OCI-LY1 (cell line): Measurements from ENCODE around the gene TYSND1.
"Not testable (repeated sequence)": the region's sequence is repeated elsewhere in the genome, so short reads cannot be mapped to it uniquely, and the experiment has no call there.

Experiments
- CTCF ChIP-seq: fragments of 200-600 bp; sonication (generic), shearing (Covaris generic); IDR thresholded peaks from 2 replicates; pipeline ENCODE4 v1.5.1; 2017; ENCODE audit warnings: mild to moderate bottlenecking, antibody characterized with exemption, low read length, moderate library complexity, mixed read lengths
- EZH2 ChIP-seq: fragments of 200-600 bp; sonication (generic), shearing (Covaris generic); IDR thresholded peaks from 2 replicates; pipeline ENCODE4 v1.8.0; 2017; ENCODE audit warnings: borderline replicate concordance, mixed run types, mild to moderate bottlenecking, antibody characterized with exemption, low read length, moderate library complexity, mixed read lengths

DNA sequence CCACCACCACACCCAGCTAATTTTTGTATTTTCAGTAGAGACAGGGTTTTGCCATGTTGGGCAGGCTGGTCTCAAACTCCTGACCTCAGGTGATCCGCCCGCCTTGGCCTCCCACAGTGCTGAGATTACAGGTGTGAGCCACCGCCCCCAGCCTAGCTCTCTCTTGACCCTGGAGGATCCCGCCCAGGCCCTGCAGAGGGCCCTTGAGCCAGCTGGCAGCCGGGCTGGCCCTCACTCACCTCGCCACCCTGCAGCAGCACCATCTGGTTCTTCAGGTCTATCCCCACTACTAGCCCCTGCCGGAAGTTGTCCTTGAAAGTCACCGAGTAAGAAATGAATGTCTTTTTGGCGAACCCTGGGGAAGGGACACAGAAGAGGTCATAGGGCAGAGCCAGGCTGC, 23.3 kb downstream of the TYSND1 start:
- TF ChIP-seq CTCF, EZH2: not testable (repeated sequence)
